H4 (cell line): Measurements from ENCODE around the gene MTIF3. TPM values are rescaled to one million over a fixed set of nuclear protein-coding genes. Genes with fewer than 3 reads are reported as not detected.
"Not testable (repeated sequence)": the region's sequence is repeated elsewhere in the genome, so short reads cannot be mapped to it uniquely, and the experiment has no call there.

ENCODE experiments used
- DNase-seq: peaks from one replicate; pipeline ENCODE4 v3.0.0-alpha.2; 2015; ENCODE audit warnings: low spot score
- total RNA-seq: library from RNA; depleted of rRNA; stranded (reverse); fragments of >200 nt; shearing (Covaris generic); gene quantifications from 2 replicates; pipeline ENCODE4 v1.2.3, GENCODE V29; 2014

The MTIF3 gene
- total RNA-seq, 1 experiment from 2014 or later = 63.0 TPM

GRCh38 chr13:27415116-27415515 is 35.2 kb downstream of the MTIF3 start:
- DNase-seq = no peak

- no peak for DNase-seq
These were observed 39.0 kb downstream of the MTIF3 start for GRCh38 chr13:27411341-27411740.

GRCh38 chr13:27409013-27409412 is 41.4 kb downstream of the MTIF3 start:
- no peak for DNase-seq

GRCh38 chr13:27408074-27408473 is 42.3 kb downstream of the MTIF3 start:
- DNase-seq = no peak

- peak; percentile 16 for DNase-seq
These were observed 44.0 kb downstream of the MTIF3 start for GRCh38 chr13:27406178-27406939.

GRCh38 chr13:27405546-27406134 is 44.7 kb downstream of the MTIF3 start:
- DNase-seq = no peak

- DNase-seq = no peak
These were observed 45.7 kb downstream of the MTIF3 start for GRCh38 chr13:27404680-27405079.

- no peak for DNase-seq
These were observed 46.5 kb downstream of the MTIF3 start for GRCh38 chr13:27403727-27404385.

- DNase-seq = peak; percentile 7
These were observed 47.1 kb downstream of the MTIF3 start for GRCh38 chr13:27403203-27403678.

GRCh38 chr13:27401210-27401609 is 49.2 kb downstream of the MTIF3 start:
- DNase-seq = no peak

- not testable (repeated sequence) for DNase-seq
These were observed 50.0 kb downstream of the MTIF3 start for GRCh38 chr13:27400405-27400804.

- DNase-seq = no peak
These were observed 52.0 kb downstream of the MTIF3 start for GRCh38 chr13:27398360-27398759.

GRCh38 chr13:27396252-27396846 is 54.0 kb downstream of the MTIF3 start:
- no peak for DNase-seq

- no peak for DNase-seq
These were observed 55.3 kb downstream of the MTIF3 start for GRCh38 chr13:27395007-27395510.

GRCh38 chr13:27393101-27393500 is 57.3 kb downstream of the MTIF3 start:
- no peak for DNase-seq

- no peak for DNase-seq
These were observed 58.9 kb downstream of the MTIF3 start for GRCh38 chr13:27391471-27391870.

- DNase-seq = no peak
These were observed 60.5 kb downstream of the MTIF3 start for GRCh38 chr13:27389891-27390290.

GRCh38 chr13:27388241-27388640 is 62.1 kb downstream of the MTIF3 start:
- DNase-seq = no peak
